Ramos (cell line): Measurements from ENCODE around the gene GPANK1.

Experiments used
- in situ Hi-C: fragments of 300-500 bp; cut with MboI; formaldehyde crosslinking; loops from one replicate; pipeline ENCODE4 v1.14.3; 2022; ENCODE audit warnings: low sequenced_read_pairs; ENCODE audit not compliant: unreplicated experiment

GPANK1 gene

DNA sequence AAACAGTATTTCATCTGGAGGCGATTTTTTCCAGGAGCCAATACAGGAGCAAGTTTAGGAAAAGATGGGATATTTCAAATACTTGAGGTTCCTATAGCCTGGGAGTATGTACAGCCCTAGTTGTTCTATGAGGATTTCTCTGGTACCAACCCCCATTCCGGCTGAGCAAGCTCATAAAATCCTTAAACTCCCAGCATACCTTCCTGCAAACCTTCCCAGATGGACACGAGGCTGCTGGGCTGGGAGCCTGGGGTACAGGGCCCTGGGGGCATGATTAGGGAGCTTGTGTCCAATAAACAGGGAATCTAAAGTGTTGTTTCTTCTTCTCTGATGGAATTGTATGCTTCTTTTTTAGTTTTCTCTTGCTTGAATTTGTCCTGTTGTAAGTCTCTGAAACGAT, 42.8 kb downstream of the GPANK1 start:
- in situ Hi-C loops, result no loop called here

DNA sequence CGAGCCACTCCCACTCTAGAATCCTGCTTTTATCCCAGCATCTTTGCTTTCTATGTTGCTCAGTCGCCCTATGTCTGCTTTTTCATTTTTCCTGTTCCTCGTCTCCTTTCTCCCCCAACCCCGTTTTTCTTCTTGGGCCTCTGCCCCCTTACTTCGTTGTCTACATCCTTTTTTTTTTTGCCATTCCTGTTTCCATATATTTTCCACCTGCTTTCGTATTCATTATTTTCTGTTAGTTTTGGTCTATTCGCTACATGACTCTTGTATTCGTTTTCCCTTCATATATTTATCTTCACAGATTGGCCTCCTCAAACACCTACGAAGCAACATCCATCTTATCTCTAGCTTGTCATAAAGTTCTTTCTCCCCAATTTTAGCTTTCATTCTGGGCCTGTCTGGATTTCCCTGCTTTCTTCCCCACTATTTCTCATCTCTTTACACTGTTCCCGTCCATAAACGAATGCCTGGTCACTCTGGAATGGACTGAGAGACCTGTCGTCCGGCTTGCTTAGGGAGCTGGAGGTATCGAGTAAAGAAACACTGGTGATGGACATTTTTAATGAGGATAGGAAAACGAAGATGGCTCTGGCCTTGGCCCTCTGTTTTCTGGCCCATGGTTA, 43.4 kb downstream of the GPANK1 start:
- in situ Hi-C loops, result no loop called here

DNA sequence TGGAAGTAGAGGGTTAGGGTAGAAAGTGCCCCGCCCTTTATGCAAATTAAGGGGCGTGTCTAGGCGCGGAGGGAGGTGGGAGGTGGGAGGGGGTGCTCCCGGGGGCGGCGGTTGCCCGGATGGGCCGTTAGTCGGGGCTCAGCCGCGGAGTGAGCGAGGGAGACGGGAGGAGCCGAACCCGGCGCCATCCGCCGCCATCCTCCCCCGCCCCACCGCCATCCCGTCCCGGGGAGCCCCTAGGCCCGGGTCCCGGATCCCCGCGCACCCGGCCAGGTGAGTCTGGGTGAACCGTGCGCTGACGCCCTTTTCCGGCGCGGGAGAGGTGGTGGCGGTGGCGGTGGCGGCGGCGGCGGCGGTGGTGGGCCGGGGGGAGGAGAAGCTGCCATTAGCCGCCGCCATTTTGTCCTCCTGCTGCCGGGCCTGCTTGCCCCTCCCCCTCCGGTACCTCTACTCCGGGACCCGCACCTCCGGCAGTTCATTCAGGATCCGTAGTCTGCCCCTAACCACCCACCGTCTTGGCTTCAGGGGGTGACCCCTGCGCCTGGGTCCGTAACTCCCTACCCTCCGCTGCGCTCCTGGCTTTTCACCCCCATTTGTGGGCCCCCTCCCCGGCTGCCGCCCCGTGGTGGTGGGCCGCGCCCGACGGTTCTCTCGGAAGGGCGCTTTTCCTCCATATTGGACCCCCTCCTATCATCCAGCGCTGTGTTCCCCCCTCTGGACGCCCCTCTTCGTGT, 44.0 kb downstream of the GPANK1 start, which contains the start of gene PRRC2A:
Gene PRRC2A (plus strand): TSS at position 130 of the 734 bp plus-strand sequence. CDS start 2,075 bp downstream, outside the sequence.
- in situ Hi-C loops, result no loop called here

DNA sequence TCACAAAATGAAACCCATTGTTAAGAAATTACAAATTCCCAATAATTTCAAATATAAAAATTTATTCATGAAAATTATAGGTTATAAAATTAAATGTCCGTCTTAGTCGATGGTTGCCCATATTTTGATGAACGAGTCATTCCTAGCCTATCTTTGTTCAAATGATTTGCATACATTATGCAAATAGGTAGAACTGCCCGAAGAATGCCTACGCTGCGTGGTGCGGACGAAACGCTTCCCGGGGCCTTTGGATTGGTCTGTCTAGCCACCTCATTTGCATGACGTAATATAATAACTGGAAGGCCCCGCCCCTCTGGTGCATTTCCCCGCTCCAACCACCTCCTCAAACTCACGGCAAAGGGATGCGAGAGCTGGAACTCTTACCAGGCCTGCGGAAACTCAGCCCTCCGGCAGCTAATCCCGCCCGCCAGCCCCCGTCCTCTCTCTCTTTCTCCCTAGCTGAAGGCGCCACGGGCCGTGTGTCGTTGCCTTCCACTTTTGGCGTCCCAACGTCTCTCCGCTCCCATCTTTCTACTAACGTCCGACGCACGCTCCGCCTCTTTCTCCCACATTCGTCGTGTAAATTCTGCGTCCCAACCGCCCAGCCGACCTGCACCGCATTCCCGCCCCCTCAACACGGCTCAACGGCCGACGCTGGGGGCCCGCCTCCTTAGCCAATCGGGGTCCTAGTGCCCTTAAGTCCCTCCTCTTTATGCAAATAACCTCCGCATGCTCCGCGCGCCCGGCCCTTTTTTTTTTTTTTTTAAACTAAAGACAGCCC, 44.8 kb downstream of the GPANK1 start:
- in situ Hi-C loops, result no loop called here

DNA sequence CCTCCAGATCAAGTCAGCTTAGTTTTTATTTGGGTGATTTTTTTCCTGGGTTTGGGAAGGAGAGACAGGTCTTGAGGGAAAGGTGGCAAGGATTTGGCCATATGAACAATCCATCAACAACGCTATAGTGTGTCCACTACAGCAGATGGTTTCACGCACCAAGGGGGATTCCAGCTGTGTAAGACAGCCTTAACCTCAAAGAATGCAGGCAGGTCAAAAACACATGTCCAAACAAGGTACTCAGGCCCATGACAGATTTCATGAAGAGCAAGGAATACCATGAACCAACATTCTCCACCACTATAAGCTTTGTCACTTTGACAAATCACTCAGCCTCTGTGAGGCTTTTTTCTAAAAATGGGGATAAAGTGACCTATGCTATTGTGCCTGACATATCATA, 47.8 kb downstream of the GPANK1 start:
- in situ Hi-C loops, result no loop called here

DNA sequence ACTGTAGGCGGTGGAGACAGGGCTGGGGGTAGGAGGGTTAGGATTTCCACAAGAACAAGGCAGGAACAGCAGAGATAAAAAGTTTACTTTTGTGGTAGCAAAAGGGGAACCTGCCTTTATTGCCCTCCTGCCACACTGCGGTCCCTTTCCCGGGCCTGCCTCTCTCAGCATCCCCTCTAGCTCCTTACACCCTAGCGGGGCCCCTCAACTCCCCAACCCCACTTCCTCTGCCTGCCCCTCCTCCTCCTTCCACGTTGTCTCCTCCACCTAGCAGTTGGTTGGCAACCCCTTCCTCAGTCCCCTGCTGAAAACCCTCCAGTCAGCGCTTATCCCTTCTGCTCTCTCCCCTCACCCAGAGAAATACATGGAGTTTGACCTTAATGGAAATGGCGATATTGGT, 49.0 kb downstream of the GPANK1 start:
- in situ Hi-C loops, result no loop called here

DNA sequence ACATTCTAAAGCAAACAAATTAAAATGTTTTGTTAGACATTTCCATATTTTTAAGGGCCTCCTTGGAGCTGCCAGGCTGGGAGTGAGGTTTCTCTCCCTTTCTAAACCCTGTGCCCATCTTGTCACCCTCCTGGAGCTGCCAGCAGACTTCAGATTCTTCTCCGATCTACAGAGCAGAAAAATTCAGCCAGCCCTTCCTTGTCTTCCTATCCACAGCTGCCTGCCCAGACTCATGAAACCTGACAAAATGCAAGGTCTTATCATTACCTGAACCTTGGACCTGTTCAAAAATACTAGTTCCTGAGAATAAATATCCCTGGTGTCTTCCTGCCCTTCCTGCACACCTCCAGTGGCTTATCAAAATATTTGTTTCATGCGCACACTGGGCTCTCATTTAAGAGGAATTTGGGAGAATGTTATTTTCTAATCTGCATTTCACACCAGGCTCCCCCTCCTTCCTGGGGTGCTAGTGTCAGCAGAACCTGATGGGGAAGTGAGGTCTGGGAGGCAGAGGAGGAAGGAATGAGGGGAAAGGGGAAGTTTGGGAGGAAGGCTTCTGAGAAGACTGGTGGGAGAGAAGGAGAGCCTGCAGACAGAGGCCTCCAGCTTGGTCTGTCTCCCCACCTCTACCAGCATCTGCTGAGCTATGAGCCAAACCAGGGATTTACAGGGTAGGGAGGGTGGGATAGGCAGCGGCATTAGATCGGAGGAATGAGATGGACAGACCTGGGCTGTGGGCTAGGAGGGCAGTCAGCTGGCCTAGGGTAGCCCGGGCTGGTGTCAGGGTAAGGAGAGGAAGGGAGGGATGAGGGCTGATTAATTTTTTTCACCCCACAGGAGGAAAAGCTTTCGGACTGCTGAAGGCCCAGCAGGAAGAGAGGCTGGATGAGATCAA, 49.9 kb downstream of the GPANK1 start, which contains the start of gene AIF1:
Gene AIF1 (plus strand): TSS at position 551 of the 895 bp plus-strand sequence. CDS start 96 bp downstream, at position 647.
- in situ Hi-C loops, result no loop called here

DNA sequence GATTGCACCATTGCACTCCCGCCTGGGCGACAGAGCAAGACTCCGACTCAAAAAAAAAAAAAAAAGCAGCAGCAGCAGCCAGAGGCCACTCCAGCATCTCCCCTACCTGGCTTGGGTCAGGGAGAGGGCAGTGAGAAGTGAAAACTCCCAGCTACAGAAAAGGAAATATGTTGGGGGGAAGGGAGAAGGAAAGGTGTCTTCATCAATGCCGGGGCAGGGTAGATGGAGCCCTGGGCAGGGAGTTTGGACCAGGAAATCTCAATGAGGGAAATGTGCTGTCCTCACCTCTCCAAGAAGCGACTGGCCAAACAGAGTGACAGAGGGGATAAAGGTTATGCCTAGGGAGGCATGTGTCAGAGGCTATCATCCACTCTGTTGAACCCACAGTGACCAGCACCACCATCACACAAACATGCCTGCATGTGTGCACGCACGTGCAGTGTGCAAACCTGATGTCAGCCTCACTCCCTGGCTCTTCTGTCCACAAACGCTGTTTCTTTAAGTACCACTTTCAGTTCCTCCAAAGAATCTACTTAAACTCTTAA, 50.6 kb downstream of the GPANK1 start:
- in situ Hi-C loops, result no loop called here
